Neural cell (in vitro differentiated cells): ENCODE measurements around the gene TBC1D30. TPM values are rescaled to one million over a fixed set of nuclear protein-coding genes. Genes with fewer than 3 reads are reported as not detected.

Experiments used
- H2AFZ ChIP-seq: fragments of 200-600, 300-800 bp; sonication (generic), shearing (Covaris generic); 2 replicates; pipeline ENCODE4 v1.6.0; 2014; ENCODE audit warnings: low read depth, mild to moderate bottlenecking, antibody characterized with exemption, low read length, moderate library complexity
- H3F3A ChIP-seq: fragments of 200-600 bp; shearing (Covaris generic); 2 replicates; pipeline ENCODE4 v1.6.1; 2016; ENCODE audit warnings: mild to moderate bottlenecking, moderate library complexity, mixed read lengths, antibody characterized with exemption, low read length; ENCODE audit not compliant: insufficient read depth, poor library complexity, severe bottlenecking
- H3K27ac ChIP-seq: fragments of 200-600, 300-800 bp; sonication (generic), shearing (Covaris generic); 2 replicates; pipeline ENCODE4 v1.5.1; 2014; ENCODE audit warnings: mild to moderate bottlenecking, low read length, moderate library complexity
- H3K27me3 ChIP-seq: fragments of 300-800, 200-600 bp; sonication (generic), shearing (Covaris generic); 2 replicates; pipeline ENCODE4 v1.6.0; 2014; ENCODE audit warnings: mild to moderate bottlenecking, low read depth, low read length, moderate library complexity; ENCODE audit not compliant: insufficient read depth
- H3K36me3 ChIP-seq: fragments of 300-800, 200-600 bp; sonication (generic), shearing (Covaris generic); 2 replicates; pipeline ENCODE4 v1.5.1; 2014; ENCODE audit warnings: mild to moderate bottlenecking, antibody characterized with exemption, low read length, moderate library complexity; ENCODE audit not compliant: insufficient read depth
- H3K4me2 ChIP-seq: fragments of 300-800, 200-600 bp; sonication (generic), shearing (Covaris generic); 2 replicates; pipeline ENCODE4 v1.6.0; 2014; ENCODE audit warnings: mild to moderate bottlenecking, low read length
- H3K4me3 ChIP-seq: fragments of 300-800, 200-600 bp; sonication (generic), shearing (Covaris generic); 2 replicates; pipeline ENCODE4 v1.5.1; 2014; ENCODE audit warnings: mild to moderate bottlenecking, low read length, moderate library complexity
- H3K79me2 ChIP-seq: fragments of 200-600 bp; shearing (Covaris generic); replicated peaks from 2 replicates; pipeline ENCODE4 v1.6.0; 2014; ENCODE audit warnings: mild to moderate bottlenecking, low read length, moderate library complexity; ENCODE audit not compliant: insufficient read depth
- H3K9ac ChIP-seq: fragments of 300-800, 200-600 bp; sonication (generic), shearing (Covaris generic); 2 replicates; pipeline ENCODE4 v1.6.1; 2016; ENCODE audit warnings: mild to moderate bottlenecking, low read length, mixed read lengths
- H3K9me2 ChIP-seq: fragments of 200-600 bp; shearing (Covaris generic); 2 replicates; pipeline ENCODE4 v1.6.1; 2016; ENCODE audit warnings: mild to moderate bottlenecking, low read length, mixed read lengths; ENCODE audit not compliant: insufficient read depth
- H3K9me3 ChIP-seq: fragments of 200-600, 300-800 bp; sonication (generic), shearing (Covaris generic); 2 replicates; pipeline ENCODE4 v1.6.1; 2016; ENCODE audit warnings: mild to moderate bottlenecking, mixed run types, low read length, moderate library complexity, mixed read lengths
- H4K20me1 ChIP-seq: fragments of 200-600 bp; shearing (Covaris generic); 2 replicates; pipeline ENCODE4 v1.6.1; 2016; ENCODE audit warnings: mild to moderate bottlenecking, mixed run types; ENCODE audit not compliant: insufficient read depth
- CTCF ChIP-seq: fragments of 450-650 bp; IDR thresholded peaks from 2 replicates; pipeline ENCODE4 v1.5.1; 2014; ENCODE audit warnings: antibody characterized with exemption, mild to moderate bottlenecking, moderate library complexity; ENCODE audit not compliant: poor library complexity, severe bottlenecking
- EP300 ChIP-seq: fragments of 450-650 bp; conservative IDR thresholded peaks from 2 replicates; pipeline ENCODE4 v1.6.1; 2014; ENCODE audit warnings: antibody characterized with exemption, mild to moderate bottlenecking, moderate library complexity; ENCODE audit not compliant: poor library complexity, severe bottlenecking
- EZH2 ChIP-seq: fragments of 200-600, 300-800 bp; shearing (Covaris generic), sonication (generic); IDR thresholded peaks from 2 replicates; pipeline ENCODE4 v1.6.1; 2014; ENCODE audit warnings: antibody characterized with exemption, low read length, borderline replicate concordance, mild to moderate bottlenecking; ENCODE audit not compliant: insufficient read depth, poor library complexity, severe bottlenecking
- MXI1 ChIP-seq: fragments of 450-650 bp; conservative IDR thresholded peaks from 2 replicates; pipeline ENCODE4 v1.6.1; 2014; ENCODE audit warnings: antibody characterized with exemption, mild to moderate bottlenecking; ENCODE audit not compliant: poor library complexity, severe bottlenecking
- POLR2AphosphoS5 ChIP-seq: IDR thresholded peaks from 2 replicates; pipeline ENCODE4 v1.6.1; 2012
- RAD21 ChIP-seq: fragments of 450-650 bp; conservative IDR thresholded peaks from 2 replicates; pipeline ENCODE4 v1.6.1; 2014; ENCODE audit warnings: antibody characterized with exemption, mild to moderate bottlenecking, moderate library complexity
- REST ChIP-seq: IDR thresholded peaks from 2 replicates; pipeline ENCODE4 v1.6.1; 2012; ENCODE audit warnings: borderline replicate concordance
- SMC3 ChIP-seq: fragments of 450-650 bp; conservative IDR thresholded peaks from 2 replicates; pipeline ENCODE4 v1.6.1; 2014; ENCODE audit warnings: antibody characterized with exemption, mild to moderate bottlenecking, moderate library complexity; ENCODE audit not compliant: poor library complexity
- TAF1 ChIP-seq: IDR thresholded peaks from 2 replicates; pipeline ENCODE4 v1.6.1; 2012; ENCODE audit warnings: low read depth
- polyA plus RNA-seq: library from polyadenylated mRNA; depleted of rRNA; stranded (reverse); fragments of >200 nt; gene quantifications from 2 replicates; pipeline ENCODE4 v1.2.3, GENCODE V29; 2014

Gene TBC1D30
- polyA plus RNA-seq, 1 donor from 2014 or later: 17.6 TPM

GRCh38 chr12:64808110-64808509 lies 16.3 kb upstream of the TBC1D30 start:
- Histone ChIP-seq H4K20me1 (no peaks in the 10 kb centered on the region), H3K4me3 (no peak overlapping the region), H3K9ac (no peak overlapping the region), H3K27ac (no peak overlapping the region), H3K9me3 (no peaks in the 10 kb centered on the region), H3F3A (no peaks in the 10 kb centered on the region), H3K4me2 (no peak overlapping the region), H3K79me2 (no peaks in the 10 kb centered on the region), H3K27me3 (no peaks in the 10 kb centered on the region), H2AFZ (no peak overlapping the region), H3K36me3 (no peaks in the 10 kb centered on the region), H3K9me2 (no peaks in the 10 kb centered on the region)
- no peak for TF ChIP-seq REST
- no peak for TF ChIP-seq EP300
- no peak for TF ChIP-seq EZH2
- TF ChIP-seq TAF1: no peak
- TF ChIP-seq MXI1: no peak
- TF ChIP-seq CTCF: no peak
- TF ChIP-seq RAD21: no peak
- TF ChIP-seq POLR2AphosphoS5: no peak
- no peak for TF ChIP-seq SMC3

GRCh38 chr12:64810831-64811230 lies 13.6 kb upstream of the TBC1D30 start:
- H3K36me3 ChIP-seq: no peaks in the 10 kb centered on the region
- no peaks in the 10 kb centered on the region for H3F3A ChIP-seq
- H3K27ac ChIP-seq: no peak overlapping the region
- H3K4me2 ChIP-seq: no peak overlapping the region
- no peaks in the 10 kb centered on the region for H3K9me3 ChIP-seq
- H3K9ac ChIP-seq: no peak overlapping the region
- H3K9me2 ChIP-seq: no peaks in the 10 kb centered on the region
- H3K27me3 ChIP-seq: no peaks in the 10 kb centered on the region
- H4K20me1 ChIP-seq: no peaks in the 10 kb centered on the region
- H3K79me2 ChIP-seq: no peaks in the 10 kb centered on the region
- H2AFZ ChIP-seq: no peak overlapping the region
- H3K4me3 ChIP-seq: no peak overlapping the region
- TF ChIP-seq CTCF: no peak
- no peak for TF ChIP-seq POLR2AphosphoS5
- TF ChIP-seq EZH2: no peak
- no peak for TF ChIP-seq MXI1
- no peak for TF ChIP-seq TAF1
- TF ChIP-seq RAD21: no peak
- TF ChIP-seq EP300: no peak
- TF ChIP-seq REST: no peak
- no peak for TF ChIP-seq SMC3
